Measurements from ENCODE around the gene STPG1. TPM values are rescaled to one million over a fixed set of nuclear protein-coding genes. Genes with fewer than 3 reads are reported as not detected.

Gene STPG1
- total and polyA plus RNA-seq, 8 donors, result 0.45 to 51.0 (median 4.4) TPM; not detected in 1

DNA sequence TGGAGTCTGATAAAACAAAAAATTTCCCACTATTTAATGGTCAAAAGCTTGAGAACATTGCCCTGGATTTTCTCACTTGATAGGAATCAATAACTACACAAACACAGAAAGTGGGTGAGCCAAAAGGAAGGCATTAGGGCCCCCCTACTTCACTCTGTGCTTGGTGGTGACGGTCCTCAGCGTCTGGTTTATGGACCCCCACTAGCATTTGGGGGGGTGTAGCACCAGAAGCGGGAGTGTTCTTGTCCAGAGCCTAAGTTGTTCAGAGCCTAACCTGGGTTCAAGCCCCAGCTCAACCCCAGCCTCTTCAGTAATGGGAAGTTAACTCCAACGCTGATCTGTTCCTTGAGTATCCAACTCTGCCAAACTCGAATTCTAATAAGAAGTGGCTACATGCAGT lies 33.1 kb downstream of the STPG1 start:
- TF ChIP-seq POLR2AphosphoS5 (IDR thresholded peaks at IDR 0.05), result no peak
- no peak for TF ChIP-seq EP300 (IDR thresholded peaks at IDR 0.05)
- TF ChIP-seq, protein P1, sequence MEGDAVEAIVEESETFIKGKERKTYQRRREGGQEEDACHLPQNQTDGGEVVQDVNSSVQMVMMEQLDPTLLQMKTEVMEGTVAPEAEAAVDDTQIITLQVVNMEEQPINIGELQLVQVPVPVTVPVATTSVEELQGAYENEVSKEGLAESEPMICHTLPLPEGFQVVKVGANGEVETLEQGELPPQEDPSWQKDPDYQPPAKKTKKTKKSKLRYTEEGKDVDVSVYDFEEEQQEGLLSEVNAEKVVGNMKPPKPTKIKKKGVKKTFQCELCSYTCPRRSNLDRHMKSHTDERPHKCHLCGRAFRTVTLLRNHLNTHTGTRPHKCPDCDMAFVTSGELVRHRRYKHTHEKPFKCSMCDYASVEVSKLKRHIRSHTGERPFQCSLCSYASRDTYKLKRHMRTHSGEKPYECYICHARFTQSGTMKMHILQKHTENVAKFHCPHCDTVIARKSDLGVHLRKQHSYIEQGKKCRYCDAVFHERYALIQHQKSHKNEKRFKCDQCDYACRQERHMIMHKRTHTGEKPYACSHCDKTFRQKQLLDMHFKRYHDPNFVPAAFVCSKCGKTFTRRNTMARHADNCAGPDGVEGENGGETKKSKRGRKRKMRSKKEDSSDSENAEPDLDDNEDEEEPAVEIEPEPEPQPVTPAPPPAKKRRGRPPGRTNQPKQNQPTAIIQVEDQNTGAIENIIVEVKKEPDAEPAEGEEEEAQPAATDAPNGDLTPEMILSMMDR (IDR thresholded peaks at IDR 0.05), result no peak
- no peak for TF ChIP-seq POLR2A (IDR thresholded peaks at IDR 0.05)
- H3K36me3 ChIP-seq, result peaks cover 0 to 51% (median 33%) of the 10 kb centered on the region in 4 donors
- H3K27me3 ChIP-seq, result no peaks in the 10 kb centered on the region
- 68 to 91% (median 79%) methylated on average over 4 to 5 of the region's 5 CpGs for WGBS, 5 donors
- no peak overlapping the region for H3K27ac ChIP-seq
- H3K4me3 ChIP-seq, result no peak overlapping the region
- peaks cover 0 to 30% (median 11%) of the 10 kb centered on the region in 4 donors for H3K4me1 ChIP-seq
- intact Hi-C loops (cut with DNase I; ENCODE audit: low total_unique reads), result no loop called here
- DNase-seq, result no peak
- H3K9me3 ChIP-seq, result no peaks in the 10 kb centered on the region

DNA sequence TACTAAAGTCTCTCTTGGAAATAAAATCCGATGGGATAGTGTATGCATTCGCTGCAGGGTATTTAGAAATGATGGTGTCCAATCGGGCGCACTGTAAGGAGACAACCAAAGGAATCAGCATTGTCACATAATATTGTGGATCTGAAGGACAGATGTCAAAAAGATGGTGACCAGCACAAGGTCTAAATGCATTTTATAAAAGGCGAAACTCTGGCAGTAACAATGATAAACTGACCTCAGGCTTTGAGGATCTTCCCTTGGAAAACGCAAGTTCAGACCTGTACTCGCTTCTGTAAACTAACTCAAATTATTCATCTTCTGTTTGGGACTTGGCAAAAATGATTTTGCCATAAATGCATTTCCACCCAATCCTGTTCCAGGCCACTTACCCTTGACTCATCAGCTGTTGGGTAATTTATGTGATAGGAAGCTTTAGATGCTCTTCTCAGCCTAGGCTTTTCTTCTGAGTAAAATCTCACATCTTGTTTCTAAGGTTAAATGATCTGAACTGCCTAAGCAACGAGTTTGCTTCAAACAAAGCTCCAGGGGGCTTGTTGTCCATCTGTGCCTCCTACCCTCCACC lies 33.8 kb downstream of the STPG1 start:
- Histone ChIP-seq H3K27me3 (no peaks in the 10 kb centered on the region), H3K4me1 (peaks cover 0 to 23% (median 9%) of the 10 kb centered on the region in 4 donors), H3K9me3 (no peaks in the 10 kb centered on the region), H3K36me3 (peaks cover 0 to 58% (median 35%) of the 10 kb centered on the region in 4 donors), H3K27ac (no peak overlapping the region), H3K4me3 (no peak overlapping the region)
- 80 to 89% (median 84%) methylated on average over 8 of the region's 8 CpGs for WGBS, 5 donors
- no peak for DNase-seq
- TF ChIP-seq, protein P1 (IDR thresholded peaks at IDR 0.05), result no peak
- no peak for TF ChIP-seq EP300 (IDR thresholded peaks at IDR 0.05)
- TF ChIP-seq POLR2AphosphoS5 (IDR thresholded peaks at IDR 0.05), result no peak
- no peak for TF ChIP-seq POLR2A (IDR thresholded peaks at IDR 0.05)
- intact Hi-C loops (cut with DNase I; ENCODE audit: low total_unique reads), result no loop called here

DNA sequence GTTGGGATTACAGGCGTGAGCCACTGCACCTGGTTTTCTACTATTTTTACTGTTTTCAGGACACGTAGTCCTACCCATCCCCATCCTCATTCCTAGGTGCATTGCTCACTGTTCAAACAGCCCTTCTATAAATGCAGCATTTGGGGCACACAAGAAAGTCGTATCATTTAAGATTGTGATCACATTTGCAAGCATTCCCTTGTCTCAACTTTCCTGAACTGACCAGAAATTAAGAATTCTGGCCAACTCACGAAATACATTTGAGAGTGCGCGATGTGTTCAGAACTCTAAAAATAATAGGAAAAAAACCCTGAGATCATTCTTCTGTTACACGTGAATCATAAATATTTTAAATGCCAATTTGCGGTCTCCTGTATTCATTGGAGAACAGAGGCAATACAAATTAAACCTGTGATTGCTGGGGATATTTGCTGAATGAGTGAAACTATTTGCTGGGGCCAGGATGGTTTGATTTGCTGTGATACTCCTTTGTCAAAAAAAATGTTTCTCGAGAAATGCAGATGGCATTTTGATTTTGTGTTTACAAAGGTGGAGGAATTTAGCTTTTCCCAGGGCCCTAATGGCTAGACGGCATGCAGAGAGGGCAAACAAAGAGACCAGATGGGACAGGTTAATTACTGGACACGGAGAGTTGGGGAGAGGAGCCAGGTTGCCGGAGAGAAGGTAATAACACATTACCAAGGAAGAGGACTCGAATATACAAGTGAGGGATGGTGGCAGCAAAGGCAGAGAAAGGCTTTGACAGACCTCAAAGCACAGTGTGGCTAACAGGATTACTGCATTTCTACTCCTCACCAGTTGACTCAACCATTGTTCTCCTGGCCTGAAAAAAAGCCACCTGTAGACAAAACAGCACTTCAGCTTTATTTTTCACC lies 38.4 kb downstream of the STPG1 start:
- Histone ChIP-seq H3K36me3 (peaks cover 0 to 72% (median 43%) of the 10 kb centered on the region in 4 donors), H3K9me3 (no peaks in the 10 kb centered on the region), H3K4me1 (peaks cover 0 to under 1% (median 0%) of the 10 kb centered on the region in 4 donors), H3K27ac (no peak overlapping the region), H3K4me3 (no peak overlapping the region), H3K27me3 (no peaks in the 10 kb centered on the region)
- TF ChIP-seq, protein P1 (IDR thresholded peaks at IDR 0.05), result no peak
- no peak for TF ChIP-seq POLR2AphosphoS5 (IDR thresholded peaks at IDR 0.05)
- TF ChIP-seq EP300 (IDR thresholded peaks at IDR 0.05), result no peak
- no peak for TF ChIP-seq POLR2A (IDR thresholded peaks at IDR 0.05)
- no peak for DNase-seq
- intact Hi-C loops (cut with DNase I; ENCODE audit: low total_unique reads), result no loop called here
- WGBS, 5 donors, result 66 to 80% (median 69%) methylated on average over 13 of the region's 13 CpGs

DNA sequence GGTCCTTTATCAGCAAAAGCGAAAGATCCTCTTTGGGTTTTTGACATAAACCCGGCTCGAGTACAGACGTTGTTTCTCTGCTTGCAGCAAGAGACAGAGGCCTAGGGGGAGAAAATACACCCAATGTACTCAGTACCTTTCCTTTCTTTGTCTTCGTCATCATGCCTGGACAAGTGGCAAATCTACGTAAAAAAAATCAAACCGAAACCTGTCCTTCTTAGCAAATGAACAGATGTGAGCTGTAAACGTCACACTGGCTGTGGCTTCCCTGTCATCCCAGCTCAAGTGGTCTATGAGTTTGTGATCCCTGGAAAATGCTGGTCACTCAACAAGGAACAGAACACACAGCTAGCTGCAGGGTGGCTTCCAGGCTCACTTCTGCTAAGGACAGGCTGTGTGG lies 39.9 kb downstream of the STPG1 start:
- H3K9me3 ChIP-seq, result no peaks in the 10 kb centered on the region
- DNase-seq, result no peak
- H3K4me1 ChIP-seq, result no peaks in the 10 kb centered on the region
- intact Hi-C loops (cut with DNase I; ENCODE audit: low total_unique reads), result no loop called here
- H3K4me3 ChIP-seq, result no peak overlapping the region
- H3K27ac ChIP-seq, result no peak overlapping the region
- H3K36me3 ChIP-seq, result peaks cover 0 to 73% (median 40%) of the 10 kb centered on the region in 4 donors
- TF ChIP-seq POLR2AphosphoS5 (IDR thresholded peaks at IDR 0.05) (no peak), EP300 (IDR thresholded peaks at IDR 0.05) (no peak), POLR2A (IDR thresholded peaks at IDR 0.05) (no peak)
- TF ChIP-seq, protein P1 (IDR thresholded peaks at IDR 0.05), result no peak
- WGBS, 5 donors, result 77 to 93% (median 90%) methylated on average over 8 of the region's 8 CpGs
- H3K27me3 ChIP-seq, result no peaks in the 10 kb centered on the region

Measured in stomach (tissue), 9 donors.